ENCODE data around the gene RAET1G. TPM values are rescaled to one million over a fixed set of nuclear protein-coding genes. Genes with fewer than 3 reads are reported as not detected.
"Not testable (repeated sequence)": the region's sequence is repeated elsewhere in the genome, so short reads cannot be mapped to it uniquely, and the experiment has no call there.

The RAET1G gene
- total RNA-seq, 1 donor from 2014 or later, result not detected

DNA sequence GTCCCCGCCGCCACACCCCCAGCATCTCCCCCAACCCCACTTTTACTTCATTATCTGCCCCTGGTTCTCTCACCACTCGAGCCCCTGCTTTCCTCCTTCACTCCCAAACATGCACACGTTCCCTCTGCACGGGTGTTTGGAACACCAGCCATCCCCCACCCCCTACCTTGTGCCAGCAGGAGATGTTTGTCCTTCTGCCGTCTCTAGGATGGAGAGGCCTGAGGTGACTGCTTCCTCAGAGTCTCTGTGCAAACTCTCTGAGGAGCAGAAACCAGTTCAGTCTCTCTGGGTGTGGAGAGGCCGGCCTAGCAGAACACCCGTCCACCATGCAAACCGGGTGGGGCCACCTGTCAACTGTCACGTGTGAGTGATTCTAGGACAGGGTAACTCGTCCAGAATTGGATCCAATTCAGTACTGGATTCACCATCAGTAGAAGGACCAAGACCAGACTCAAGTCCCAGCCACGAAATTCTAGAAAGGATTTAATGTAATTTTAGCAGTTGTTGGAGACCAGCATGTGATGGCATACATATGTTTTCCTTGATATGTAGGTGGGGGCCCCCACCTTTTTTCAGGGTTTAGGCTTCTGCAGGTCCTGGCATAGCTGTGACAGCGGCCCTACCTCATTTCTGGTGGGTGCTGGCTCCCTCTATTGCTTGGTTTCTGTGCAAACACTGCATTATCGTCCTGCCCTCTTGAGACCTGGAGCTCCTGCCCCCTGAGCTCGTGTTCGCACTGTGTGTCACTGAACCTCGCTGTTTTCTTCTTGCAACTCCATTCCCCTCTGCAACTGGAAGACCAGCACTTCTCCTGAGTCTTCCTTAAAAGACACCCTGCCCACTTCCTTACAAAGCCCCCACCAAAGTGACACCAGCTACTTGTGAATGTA is 24.8 kb downstream of the RAET1G start, which contains the start of gene RAET1E:
TSS of gene RAET1E (minus strand) at position 259 of the 890 bp plus-strand sequence. CDS start 7,212 bp downstream, outside the sequence.
- no peaks in the 10 kb centered on the region for H3K9me3 ChIP-seq (ENCODE audit: control insufficient read depth in 3 of 3, low read length in 3 of 3)
- peak within 1 kb of the TSS in 2 of 3 donors; percentile 28 to 33 for H3K9ac ChIP-seq (ENCODE audit: low read depth in 1 of 3, low read length in 3 of 3)
- H3K27ac ChIP-seq (ENCODE audit: low read depth, low read length), result peak within 1 kb of the TSS; percentile 75
- no peaks in the 10 kb centered on the region for H3K36me3 ChIP-seq (ENCODE audit: control insufficient read depth in 3 of 3, insufficient read depth in 3 of 3, low read length in 3 of 3)
- no peaks in the 10 kb centered on the region for H3K27me3 ChIP-seq (ENCODE audit: control insufficient read depth in 3 of 3, insufficient read depth in 3 of 3, low read length in 3 of 3)
- peaks cover 32 to 39% (median 37%) of the 10 kb centered on the region in 3 donors for H3K4me1 ChIP-seq (ENCODE audit: control insufficient read depth in 3 of 3, insufficient read depth in 3 of 3, low read length in 3 of 3)
- H3K4me3 ChIP-seq (ENCODE audit: low read length in 3 of 3), result peak within 1 kb of the TSS; percentile 41 to 48 (median 44)

- peaks cover 32 to 39% (median 37%) of the 10 kb centered on the region in 3 donors for H3K4me1 ChIP-seq (ENCODE audit: control insufficient read depth in 3 of 3, insufficient read depth in 3 of 3, low read length in 3 of 3)
- H3K9me3 ChIP-seq (ENCODE audit: control insufficient read depth in 3 of 3, low read length in 3 of 3), result no peaks in the 10 kb centered on the region
- peak overlapping the region; percentile 75 for H3K27ac ChIP-seq (ENCODE audit: low read depth, low read length)
- H3K27me3 ChIP-seq (ENCODE audit: control insufficient read depth in 3 of 3, insufficient read depth in 3 of 3, low read length in 3 of 3), result no peaks in the 10 kb centered on the region
- H3K4me3 ChIP-seq (ENCODE audit: low read length in 3 of 3), result peak overlapping the region; percentile 41 to 48 (median 44)
- peak overlapping the region in 2 of 3 donors; percentile 28 to 33 for H3K9ac ChIP-seq (ENCODE audit: low read depth in 1 of 3, low read length in 3 of 3)
- no peaks in the 10 kb centered on the region for H3K36me3 ChIP-seq (ENCODE audit: control insufficient read depth in 3 of 3, insufficient read depth in 3 of 3, low read length in 3 of 3)
Observed at GRCh38 chr6:149897015-149897697, 25.8 kb downstream of the RAET1G start.

GRCh38 chr6:149896491-149896890 is 26.4 kb downstream of the RAET1G start:
- no peaks in the 10 kb centered on the region for H3K36me3 ChIP-seq (ENCODE audit: control insufficient read depth in 3 of 3, insufficient read depth in 3 of 3, low read length in 3 of 3)
- no peak overlapping the region for H3K4me3 ChIP-seq (ENCODE audit: low read length in 3 of 3)
- no peaks in the 10 kb centered on the region for H3K27me3 ChIP-seq (ENCODE audit: control insufficient read depth in 3 of 3, insufficient read depth in 3 of 3, low read length in 3 of 3)
- no peaks in the 10 kb centered on the region for H3K9me3 ChIP-seq (ENCODE audit: control insufficient read depth in 3 of 3, low read length in 3 of 3)
- peak overlapping the region in 1 of 3 donors; percentile 28 for H3K9ac ChIP-seq (ENCODE audit: low read depth in 1 of 3, low read length in 3 of 3)
- H3K4me1 ChIP-seq (ENCODE audit: control insufficient read depth in 3 of 3, insufficient read depth in 3 of 3, low read length in 3 of 3), result peaks cover 32 to 39% (median 37%) of the 10 kb centered on the region in 3 donors
- peak overlapping the region; percentile 75 for H3K27ac ChIP-seq (ENCODE audit: low read depth, low read length)

GRCh38 chr6:149895833-149896271 is 27.1 kb downstream of the RAET1G start:
- peak overlapping the region in 1 of 3 donors; percentile 8 for H3K9ac ChIP-seq (ENCODE audit: low read depth in 1 of 3, low read length in 3 of 3)
- H3K27me3 ChIP-seq (ENCODE audit: control insufficient read depth in 3 of 3, insufficient read depth in 3 of 3, low read length in 3 of 3), result no peaks in the 10 kb centered on the region
- H3K36me3 ChIP-seq (ENCODE audit: control insufficient read depth in 3 of 3, insufficient read depth in 3 of 3, low read length in 3 of 3), result no peaks in the 10 kb centered on the region
- H3K4me3 ChIP-seq (ENCODE audit: low read length in 3 of 3), result peak overlapping the region in 2 of 3 donors; percentile 17 to 20
- peaks cover 32 to 39% (median 39%) of the 10 kb centered on the region in 3 donors for H3K4me1 ChIP-seq (ENCODE audit: control insufficient read depth in 3 of 3, insufficient read depth in 3 of 3, low read length in 3 of 3)
- peak overlapping the region; percentile 75 for H3K27ac ChIP-seq (ENCODE audit: low read depth, low read length)
- H3K9me3 ChIP-seq (ENCODE audit: control insufficient read depth in 3 of 3, low read length in 3 of 3), result no peaks in the 10 kb centered on the region

DNA sequence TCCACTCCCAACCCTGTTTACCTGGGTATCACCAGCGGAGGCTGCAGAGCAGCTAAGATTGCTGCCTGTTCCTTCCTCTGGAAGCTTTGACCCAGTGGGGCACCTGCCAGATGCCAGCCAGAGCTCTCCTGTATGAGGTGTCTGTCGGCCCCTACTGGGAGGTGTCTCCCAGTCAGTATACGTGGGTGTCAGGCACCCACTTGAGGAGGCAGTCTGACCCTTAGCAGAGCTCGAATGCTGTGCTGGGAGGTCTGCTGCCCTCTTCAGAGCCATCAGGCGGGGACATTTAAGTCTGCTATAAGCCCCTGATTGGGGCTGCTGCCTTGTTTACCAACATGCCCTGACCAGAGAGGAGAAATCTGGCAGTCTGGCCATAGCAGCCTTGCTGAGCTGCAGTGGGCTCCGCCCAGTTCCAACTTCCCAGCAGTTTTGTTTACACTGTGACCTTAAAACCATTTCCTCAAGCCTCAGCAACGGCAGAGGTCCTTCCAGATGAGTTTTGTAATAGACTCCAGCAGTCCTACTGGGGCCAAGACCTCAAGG is 27.8 kb downstream of the RAET1G start:
- H3K36me3 ChIP-seq (ENCODE audit: control insufficient read depth in 3 of 3, insufficient read depth in 3 of 3, low read length in 3 of 3), result no peaks in the 10 kb centered on the region
- H3K27me3 ChIP-seq (ENCODE audit: control insufficient read depth in 3 of 3, insufficient read depth in 3 of 3, low read length in 3 of 3), result no peaks in the 10 kb centered on the region
- peak overlapping the region; percentile 13 to 30 (median 20) for H3K4me3 ChIP-seq (ENCODE audit: low read length in 3 of 3)
- peak overlapping the region in 2 of 3 donors; percentile 52 to 62 for H3K9ac ChIP-seq (ENCODE audit: low read depth in 1 of 3, low read length in 3 of 3)
- H3K4me1 ChIP-seq (ENCODE audit: control insufficient read depth in 3 of 3, insufficient read depth in 3 of 3, low read length in 3 of 3), result peaks cover 39 to 46% (median 45%) of the 10 kb centered on the region in 3 donors
- peak overlapping the region; percentile 75 for H3K27ac ChIP-seq (ENCODE audit: low read depth, low read length)
- no peaks in the 10 kb centered on the region for H3K9me3 ChIP-seq (ENCODE audit: control insufficient read depth in 3 of 3, low read length in 3 of 3)

DNA sequence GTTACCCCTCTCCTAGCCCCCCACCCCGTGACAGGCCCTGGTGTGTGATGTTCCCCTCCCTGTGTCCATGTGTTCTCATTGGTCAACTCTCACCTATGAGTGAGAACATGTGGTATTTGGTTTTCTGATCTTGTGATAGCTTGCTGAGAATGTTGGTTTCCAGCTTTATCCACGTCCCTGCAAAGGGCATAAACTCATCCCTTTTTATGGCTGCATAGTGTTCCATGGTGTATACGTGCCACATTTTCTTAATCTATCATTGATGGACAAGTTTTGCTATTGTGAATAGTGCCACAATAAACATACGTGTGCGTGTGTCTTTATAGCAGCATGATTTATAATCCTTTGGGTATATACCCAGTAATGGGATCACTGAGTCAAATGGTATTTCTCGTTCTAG is 31.1 kb downstream of the RAET1G start:
- not testable (repeated sequence) for H3K9ac ChIP-seq (ENCODE audit: low read depth in 1 of 3, low read length in 3 of 3); H3K27me3 ChIP-seq (ENCODE audit: control insufficient read depth in 3 of 3, insufficient read depth in 3 of 3, low read length in 3 of 3); H3K4me3 ChIP-seq (ENCODE audit: low read length in 3 of 3); H3K36me3 ChIP-seq (ENCODE audit: control insufficient read depth in 3 of 3, insufficient read depth in 3 of 3, low read length in 3 of 3); H3K9me3 ChIP-seq (ENCODE audit: control insufficient read depth in 3 of 3, low read length in 3 of 3); H3K27ac ChIP-seq (ENCODE audit: low read depth, low read length)
- H3K4me1 ChIP-seq (ENCODE audit: control insufficient read depth in 3 of 3, insufficient read depth in 3 of 3, low read length in 3 of 3), result peaks cover 36 to 53% (median 53%) of the 10 kb centered on the region in 3 donors

- H3K9me3 ChIP-seq (ENCODE audit: control insufficient read depth in 3 of 3, low read length in 3 of 3), result no peaks in the 10 kb centered on the region
- H3K4me3 ChIP-seq (ENCODE audit: low read length in 3 of 3), result no peak overlapping the region
- no peaks in the 10 kb centered on the region for H3K36me3 ChIP-seq (ENCODE audit: control insufficient read depth in 3 of 3, insufficient read depth in 3 of 3, low read length in 3 of 3)
- no peaks in the 10 kb centered on the region for H3K27me3 ChIP-seq (ENCODE audit: control insufficient read depth in 3 of 3, insufficient read depth in 3 of 3, low read length in 3 of 3)
- H3K27ac ChIP-seq (ENCODE audit: low read depth, low read length), result no peak overlapping the region
- peaks cover 30 to 47% (median 47%) of the 10 kb centered on the region in 3 donors for H3K4me1 ChIP-seq (ENCODE audit: control insufficient read depth in 3 of 3, insufficient read depth in 3 of 3, low read length in 3 of 3)
- H3K9ac ChIP-seq (ENCODE audit: low read depth in 1 of 3, low read length in 3 of 3), result no peak overlapping the region
Observed at GRCh38 chr6:149891259-149891658, 31.7 kb downstream of the RAET1G start.

DNA sequence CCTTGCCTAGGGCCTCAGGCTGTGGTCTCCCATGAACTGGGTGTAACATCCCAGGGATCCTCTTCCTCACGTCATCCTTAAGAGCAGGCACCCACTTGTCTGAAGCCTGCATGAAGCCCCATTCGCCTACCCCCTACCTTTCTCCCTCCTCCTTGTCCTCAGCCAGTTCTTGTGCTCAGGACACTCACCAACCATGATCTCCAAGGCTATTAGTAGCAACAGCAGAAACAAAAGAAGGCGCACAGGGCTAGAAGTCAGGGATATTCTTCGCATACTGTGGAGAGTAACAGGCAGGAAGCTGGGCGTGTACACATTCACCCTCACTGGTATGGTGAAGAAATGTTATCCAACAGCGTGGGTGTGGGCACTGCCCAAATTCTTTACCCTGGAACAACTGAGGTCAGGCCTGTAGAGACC is 32.3 kb downstream of the RAET1G start:
- Histone ChIP-seq H3K9me3 (ENCODE audit: control insufficient read depth in 3 of 3, low read length in 3 of 3) (no peaks in the 10 kb centered on the region), H3K4me1 (ENCODE audit: control insufficient read depth in 3 of 3, insufficient read depth in 3 of 3, low read length in 3 of 3) (peaks cover 24 to 41% (median 41%) of the 10 kb centered on the region in 3 donors), H3K9ac (ENCODE audit: low read depth in 1 of 3, low read length in 3 of 3) (peak overlapping the region in 2 of 3 donors; percentile 20 to 38), H3K36me3 (ENCODE audit: control insufficient read depth in 3 of 3, insufficient read depth in 3 of 3, low read length in 3 of 3) (no peaks in the 10 kb centered on the region), H3K27ac (ENCODE audit: low read depth, low read length) (no peak overlapping the region), H3K4me3 (ENCODE audit: low read length in 3 of 3) (no peak overlapping the region), H3K27me3 (ENCODE audit: control insufficient read depth in 3 of 3, insufficient read depth in 3 of 3, low read length in 3 of 3) (no peaks in the 10 kb centered on the region)

DNA sequence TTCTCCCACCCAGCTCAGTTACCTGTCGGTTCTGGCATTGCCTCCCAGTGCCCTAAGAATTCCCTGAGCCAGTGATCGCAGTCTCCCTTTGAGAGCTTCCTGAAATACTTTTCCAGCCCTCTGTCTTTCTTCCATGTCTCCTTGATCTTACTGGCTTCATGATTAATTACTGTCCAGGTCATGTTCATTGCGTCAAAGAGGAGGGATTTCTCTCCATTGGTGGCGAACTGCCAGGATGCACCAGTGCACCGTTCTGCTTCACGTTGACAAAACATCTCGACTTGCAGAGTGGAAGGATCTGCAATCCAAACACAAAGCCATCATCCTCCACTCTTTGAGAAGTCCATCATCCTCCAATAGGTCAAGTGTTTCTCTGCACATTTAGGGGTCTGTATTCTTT is 33.6 kb downstream of the RAET1G start:
- Histone ChIP-seq H3K9me3 (ENCODE audit: control insufficient read depth in 3 of 3, low read length in 3 of 3) (no peaks in the 10 kb centered on the region), H3K27ac (ENCODE audit: low read depth, low read length) (no peak overlapping the region), H3K36me3 (ENCODE audit: control insufficient read depth in 3 of 3, insufficient read depth in 3 of 3, low read length in 3 of 3) (no peaks in the 10 kb centered on the region), H3K9ac (ENCODE audit: low read depth in 1 of 3, low read length in 3 of 3) (no peak overlapping the region), H3K4me1 (ENCODE audit: control insufficient read depth in 3 of 3, insufficient read depth in 3 of 3, low read length in 3 of 3) (peaks cover 13 to 30% (median 29%) of the 10 kb centered on the region in 3 donors), H3K27me3 (ENCODE audit: control insufficient read depth in 3 of 3, insufficient read depth in 3 of 3, low read length in 3 of 3) (no peaks in the 10 kb centered on the region), H3K4me3 (ENCODE audit: low read length in 3 of 3) (no peak overlapping the region)
